Measurements from ENCODE around the gene SLC4A3.

- TF ChIP-seq, protein P1, sequence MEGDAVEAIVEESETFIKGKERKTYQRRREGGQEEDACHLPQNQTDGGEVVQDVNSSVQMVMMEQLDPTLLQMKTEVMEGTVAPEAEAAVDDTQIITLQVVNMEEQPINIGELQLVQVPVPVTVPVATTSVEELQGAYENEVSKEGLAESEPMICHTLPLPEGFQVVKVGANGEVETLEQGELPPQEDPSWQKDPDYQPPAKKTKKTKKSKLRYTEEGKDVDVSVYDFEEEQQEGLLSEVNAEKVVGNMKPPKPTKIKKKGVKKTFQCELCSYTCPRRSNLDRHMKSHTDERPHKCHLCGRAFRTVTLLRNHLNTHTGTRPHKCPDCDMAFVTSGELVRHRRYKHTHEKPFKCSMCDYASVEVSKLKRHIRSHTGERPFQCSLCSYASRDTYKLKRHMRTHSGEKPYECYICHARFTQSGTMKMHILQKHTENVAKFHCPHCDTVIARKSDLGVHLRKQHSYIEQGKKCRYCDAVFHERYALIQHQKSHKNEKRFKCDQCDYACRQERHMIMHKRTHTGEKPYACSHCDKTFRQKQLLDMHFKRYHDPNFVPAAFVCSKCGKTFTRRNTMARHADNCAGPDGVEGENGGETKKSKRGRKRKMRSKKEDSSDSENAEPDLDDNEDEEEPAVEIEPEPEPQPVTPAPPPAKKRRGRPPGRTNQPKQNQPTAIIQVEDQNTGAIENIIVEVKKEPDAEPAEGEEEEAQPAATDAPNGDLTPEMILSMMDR (IDR thresholded peaks at IDR 0.05; ENCODE audit: control extremely low read depth in 1 of 3, insufficient read depth in 1 of 3, low read depth in 1 of 3, low read length in 3 of 3): peak in 2 of 3 experiments; percentile 69 to 82; a peak in 3 of 4 replicates
- TF ChIP-seq CBX5 (IDR thresholded peaks at IDR 0.05; ENCODE audit: low read depth, low read length) (no peak), POLR2A (IDR thresholded peaks at IDR 0.05; ENCODE audit: control extremely low read depth in 1 of 2, low read depth in 2 of 2, low read length in 2 of 2) (no peak), MAFK (IDR thresholded peaks at IDR 0.05; ENCODE audit: low read depth, low read length) (no peak), TEAD4 (IDR thresholded peaks at IDR 0.05; ENCODE audit: low read depth, low read length) (peak; percentile 16; the same call in 1 of the 2 replicates)
Observed at GRCh38 chr2:219689676-219690628, 62.5 kb downstream of the SLC4A3 start.
